ENCODE data around the gene RTP2. TPM values are rescaled to one million over a fixed set of nuclear protein-coding genes. Genes with fewer than 3 reads are reported as not detected.

The RTP2 gene
- total and polyA plus RNA-seq, 2 donors (not counting 3 experiments of a cell fraction or from before 2014, with no cell fraction given) = not detected

- no TSS peak for BruUV-seq (replicated peaks)
- Histone ChIP-seq H3K9me1 (replicated peaks; ENCODE audit: control insufficient read depth, extremely low read depth, insufficient read depth, low read length) (no peaks in the 10 kb centered on the region), H3K27ac (ENCODE audit: insufficient read depth, low read depth, low read length) (no peak overlapping the region), H3K4me2 (ENCODE audit: insufficient read depth, low read length) (no peak overlapping the region), H3K4me1 (ENCODE audit: control insufficient read depth, extremely low read depth, insufficient read depth, low read length) (no peaks in the 10 kb centered on the region), H3K9me3 (replicated peaks; ENCODE audit: control insufficient read depth, insufficient read depth, low read length) (no peaks in the 10 kb centered on the region), H3K9ac (replicated peaks; ENCODE audit: extremely low read depth, insufficient read depth, low read length) (no peak overlapping the region), H3K4me3 (replicated peaks in 1 of 3; ENCODE audit: insufficient read depth in 1 of 3, low read depth in 1 of 3, low read length in 3 of 3) (no peak overlapping the region), H3K79me2 (ENCODE audit: control insufficient read depth, insufficient read depth, low read length) (no peaks in the 10 kb centered on the region), H2AFZ (ENCODE audit: low read depth, low read length) (no peak overlapping the region), H3K27me3 (ENCODE audit: control insufficient read depth in 2 of 2, insufficient read depth in 2 of 2, low read length in 2 of 2) (no peaks in the 10 kb centered on the region), H4K20me1 (replicated peaks; ENCODE audit: control insufficient read depth, extremely low read depth, insufficient read depth, low read length) (no peaks in the 10 kb centered on the region), H3K36me3 (ENCODE audit: control insufficient read depth in 2 of 2, extremely low read depth in 1 of 2, insufficient read depth in 2 of 2, low read length in 2 of 2) (no peaks in the 10 kb centered on the region)
- DNase-seq (ENCODE audit: low read depth, low spot score) (no peak), FAIRE-seq (no peak)
- intact Hi-C loops (cut with micrococcal nuclease) = no loop called here
- POLR2A ChIA-PET = no interaction called here
- TF ChIP-seq MAX (IDR thresholded peaks at IDR 0.05; ENCODE audit: insufficient read depth, insufficient read length) (no peak), FOS (IDR thresholded peaks at IDR 0.05; ENCODE audit: borderline replicate concordance, insufficient read depth, low read length) (no peak), JUN (IDR thresholded peaks at IDR 0.05; ENCODE audit: borderline replicate concordance, insufficient read depth, insufficient read length, low read depth) (no peak), POLR2A (IDR thresholded peaks at IDR 0.05; ENCODE audit: low read depth, low read length) (no peak), EZH2 (IDR thresholded peaks at IDR 0.05; ENCODE audit: borderline replicate concordance, low read depth, low read length, severe bottlenecking) (no peak), CTCF (IDR thresholded peaks at IDR 0.05; ENCODE audit: extremely low read depth in 1 of 2, insufficient read depth in 1 of 2, low read depth in 1 of 2, low read length in 2 of 2) (no peak), GATA2 (IDR thresholded peaks at IDR 0.05; ENCODE audit: insufficient read depth, insufficient read length, low read depth, low read length) (no peak), POLR2AphosphoS5 (IDR thresholded peaks at IDR 0.05; ENCODE audit: insufficient read depth, low read depth, low read length) (no peak), MYC (IDR thresholded peaks at IDR 0.05; ENCODE audit: low read depth, low read length) (no peak)
- dilution Hi-C loops (cut with MboI; ENCODE audit: extremely low pct_ligation_motif_present, low sequenced_read_pairs) = loop anchor here (25.0 kb wide), 1 partner anchor 386 kb away; no protein-coding TSS in a partner anchor
- CTCF ChIA-PET = interaction anchor here (2.7 kb wide), 1 partner anchor 19 kb away, joined by 9 read pairs; no protein-coding TSS in a partner anchor
Measured at GRCh38 chr3:187698499-187699399, 3.6 kb downstream of the RTP2 start.
